CD4-positive, alpha-beta T cell treated with Interferon alpha-2 for 1 hour (primary cell): ENCODE measurements around the gene TMBIM6.

Source experiments
- DNase-seq, 2 donors: peaks; one replicate each; pipeline ENCODE4 v3.0.0-alpha.2; 2020 to 2022

TMBIM6 gene

DNA sequence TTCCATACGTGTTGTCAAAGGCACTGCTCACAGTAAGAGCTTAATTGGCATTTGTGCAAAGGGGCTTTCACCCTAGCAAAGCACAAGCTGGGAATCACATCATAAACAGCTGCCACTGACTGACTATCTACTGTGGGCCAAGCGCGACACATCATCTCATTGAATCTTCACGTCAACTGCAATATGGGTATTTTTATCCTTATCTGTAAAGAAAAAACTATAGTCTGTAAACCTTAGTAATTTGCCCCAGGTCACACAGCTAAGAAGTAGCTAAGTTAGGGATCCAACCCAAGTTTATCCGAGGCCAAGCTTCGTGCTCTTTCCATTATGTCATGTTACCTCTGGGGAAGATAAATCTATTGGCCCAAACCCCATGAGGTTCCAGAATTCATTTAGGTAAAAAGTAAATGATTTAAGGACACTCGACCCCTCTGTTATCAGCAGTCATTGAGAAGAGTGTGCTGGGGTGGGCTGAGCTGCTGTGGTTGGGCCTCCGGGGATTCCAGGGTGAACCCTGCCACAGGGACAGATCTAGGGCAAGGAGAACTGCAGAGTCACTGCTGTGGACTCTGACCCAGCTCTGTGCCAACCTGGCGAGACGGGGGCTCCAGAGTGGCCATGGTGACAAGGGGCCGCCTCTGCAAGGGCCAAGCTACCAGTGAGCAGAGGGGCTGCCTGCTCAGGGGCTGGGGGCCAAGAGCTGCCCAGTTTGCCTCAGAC is 59.2 kb downstream of the TMBIM6 start:
- no peak for DNase-seq

DNA sequence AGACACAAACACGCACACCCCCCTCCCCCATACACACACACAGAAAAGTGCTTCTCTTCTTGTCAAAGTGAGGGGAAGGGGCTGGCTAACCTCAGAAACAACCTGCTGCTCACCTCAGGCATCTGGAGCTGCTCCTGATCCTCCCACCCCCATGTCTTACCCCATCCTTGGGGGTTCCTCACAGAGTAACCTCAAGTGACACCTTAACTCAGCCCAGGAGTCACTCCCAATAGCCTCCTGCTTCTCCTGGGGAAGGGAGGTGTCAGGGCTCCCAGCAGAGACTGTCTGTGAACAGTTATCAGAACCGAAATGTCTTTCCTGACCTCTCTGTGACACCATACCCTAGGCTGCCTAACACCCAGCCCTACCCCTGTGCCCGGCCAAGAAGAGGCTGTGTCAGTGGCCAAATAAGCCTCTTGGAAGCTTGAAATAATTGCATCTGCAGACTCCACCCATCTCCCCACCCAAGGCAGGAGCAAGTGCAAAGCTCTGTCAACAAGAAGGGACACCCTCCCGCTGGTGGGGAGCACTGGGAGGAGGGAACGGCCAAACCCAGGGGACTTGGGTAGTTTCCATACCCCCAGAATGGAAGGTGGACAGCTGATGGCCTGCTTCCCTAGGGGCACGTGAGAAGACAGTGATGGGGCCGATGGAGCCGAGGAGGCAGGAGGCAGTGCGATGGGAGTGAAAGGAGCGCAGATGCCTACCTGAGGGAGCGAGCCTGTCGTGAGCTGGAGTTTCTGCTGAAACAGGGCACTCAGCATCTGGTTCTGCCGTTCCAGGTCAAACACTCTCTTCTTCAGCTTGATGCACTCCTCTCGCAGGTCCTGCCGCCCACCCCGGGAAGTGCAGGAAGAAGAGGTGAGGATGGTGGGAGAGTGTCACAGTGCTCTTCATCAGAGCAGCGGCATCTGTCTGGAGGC is 60.0 kb downstream of the TMBIM6 start:
- no peak for DNase-seq

DNA sequence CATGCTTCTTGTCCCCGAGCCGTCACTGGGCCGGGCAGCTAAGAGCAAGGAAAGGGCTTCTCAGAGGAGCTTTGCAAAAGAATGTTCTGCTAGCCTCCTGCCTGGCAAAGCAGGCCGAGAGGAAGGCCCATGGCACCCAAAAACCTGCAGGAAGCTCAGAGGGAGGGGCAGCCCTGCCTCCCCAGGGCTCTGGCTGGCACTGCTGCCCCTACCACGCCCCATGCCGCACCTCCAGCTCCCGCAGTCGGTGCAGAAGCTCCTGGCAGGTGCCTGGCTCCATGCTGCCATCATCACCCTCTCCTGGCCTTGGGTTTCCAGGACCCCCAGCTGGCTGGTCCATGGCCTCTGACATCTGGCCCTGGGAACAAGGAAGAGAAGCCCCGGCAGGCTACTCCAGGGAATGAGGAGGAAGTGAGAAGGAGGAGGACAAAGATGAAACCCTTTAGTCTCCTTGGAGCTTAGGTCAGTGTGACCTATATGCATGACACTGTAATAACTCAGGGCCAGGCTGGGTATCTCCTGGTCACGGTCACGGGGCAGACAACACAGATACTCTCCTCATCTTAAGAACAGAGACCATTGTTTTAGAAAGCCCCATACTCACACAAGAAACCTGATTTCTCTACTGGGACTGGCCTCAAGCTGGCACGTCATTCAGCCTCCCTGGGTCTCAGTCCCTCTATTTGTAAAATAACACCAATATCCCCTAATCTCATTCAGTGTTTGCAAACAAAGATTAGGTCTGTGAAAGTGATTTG is 62.5 kb downstream of the TMBIM6 start:
- DNase-seq, result no peak

DNA sequence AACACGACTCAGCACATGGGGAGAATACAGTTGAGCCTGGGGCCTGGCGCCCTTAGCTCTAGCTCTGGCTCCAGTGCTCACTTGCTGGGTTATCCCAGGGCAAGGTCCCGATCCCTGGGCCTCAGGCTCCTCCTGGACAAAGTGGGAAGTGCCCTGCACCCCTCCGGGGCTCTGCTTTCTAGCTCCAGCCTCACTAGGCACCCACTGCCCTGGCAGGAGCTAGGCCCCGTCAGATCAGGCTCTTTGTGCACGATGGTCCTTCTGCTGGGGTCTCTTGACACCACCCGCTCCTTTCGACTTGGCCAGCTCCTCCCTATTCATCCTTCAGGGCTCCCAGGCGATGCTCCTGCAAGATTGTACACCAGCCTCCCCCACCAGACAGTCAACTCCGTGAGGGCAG is 63.5 kb downstream of the TMBIM6 start:
- DNase-seq, result no peak

DNA sequence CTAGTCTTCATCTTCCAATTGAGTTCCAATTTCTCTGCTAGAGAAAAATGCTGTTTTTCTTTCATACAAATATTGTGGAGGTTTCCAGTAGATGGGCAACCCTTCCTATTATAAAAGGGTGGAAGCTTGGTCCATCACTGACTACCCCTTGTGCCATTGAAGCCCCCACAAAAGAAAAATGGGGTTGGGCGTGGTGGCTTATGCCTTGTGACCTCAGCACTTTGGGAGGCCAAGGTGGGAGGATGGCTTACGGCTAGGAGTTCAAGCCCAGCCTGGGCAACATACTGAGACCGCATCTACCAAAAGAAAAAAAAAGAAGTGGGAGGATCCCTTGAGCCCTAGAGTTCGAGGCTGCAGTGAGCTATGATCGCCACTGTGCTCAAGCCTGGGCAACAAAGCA is 64.1 kb downstream of the TMBIM6 start:
- no peak for DNase-seq

GRCh38 chr12:49806321-49806813 is 65.0 kb downstream of the TMBIM6 start:
- DNase-seq, result no peak

GRCh38 chr12:49806877-49807276 is 65.5 kb downstream of the TMBIM6 start:
- DNase-seq, result no peak

- no peak for DNase-seq
Observed at GRCh38 chr12:49807991-49808580, 66.7 kb downstream of the TMBIM6 start.

- DNase-seq, result no peak
Observed at GRCh38 chr12:49808686-49809380, 67.5 kb downstream of the TMBIM6 start.

- DNase-seq, result no peak
Observed at GRCh38 chr12:49809381-49809905, 68.1 kb downstream of the TMBIM6 start.

DNA sequence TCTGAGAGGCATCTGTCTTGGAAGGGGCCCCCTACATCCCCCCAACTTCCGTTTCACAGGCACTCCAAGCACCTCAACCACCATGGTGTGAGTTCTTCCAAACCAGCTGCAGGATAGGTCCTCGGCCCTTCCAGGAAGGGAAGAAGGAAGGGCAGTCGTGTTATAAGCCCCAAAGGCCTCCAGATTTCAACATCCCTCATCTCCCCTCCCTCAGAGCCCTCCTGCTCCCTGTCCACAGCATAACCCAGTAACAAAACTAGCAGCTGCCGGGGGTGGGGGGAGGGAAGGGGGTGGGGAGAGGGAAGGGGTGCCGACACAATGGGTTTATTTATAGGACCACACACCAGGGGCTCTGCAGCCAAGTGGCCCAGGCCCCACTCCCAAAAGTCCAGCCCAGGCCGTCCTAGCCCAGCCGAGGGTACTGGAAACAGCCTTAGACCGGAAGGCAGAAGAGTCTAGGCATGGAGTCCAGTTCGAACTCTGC is 68.6 kb downstream of the TMBIM6 start:
- no peak for DNase-seq

GRCh38 chr12:49811136-49811535 is 69.8 kb downstream of the TMBIM6 start:
- no peak for DNase-seq

DNA sequence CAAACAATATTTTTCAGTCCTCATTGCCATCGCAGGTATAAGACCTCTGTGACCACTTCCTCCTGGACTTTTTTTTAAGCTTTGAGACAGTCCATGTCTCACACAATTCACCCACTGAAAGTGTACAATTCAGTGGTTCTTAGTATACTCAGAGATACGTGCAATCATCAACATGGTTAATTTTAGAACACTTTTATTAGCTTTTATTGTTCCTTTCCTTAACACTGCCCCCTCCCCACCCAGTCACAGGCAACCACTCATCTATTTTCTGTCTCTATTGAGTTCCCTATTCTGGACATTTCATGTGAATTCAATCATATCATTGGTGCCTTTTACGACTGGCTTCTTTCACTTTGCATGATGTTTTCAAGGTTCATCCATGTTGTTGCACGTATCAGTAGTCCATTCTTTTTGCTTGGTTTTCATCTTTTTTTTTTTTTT is 70.6 kb downstream of the TMBIM6 start:
- DNase-seq, result no peak

DNA sequence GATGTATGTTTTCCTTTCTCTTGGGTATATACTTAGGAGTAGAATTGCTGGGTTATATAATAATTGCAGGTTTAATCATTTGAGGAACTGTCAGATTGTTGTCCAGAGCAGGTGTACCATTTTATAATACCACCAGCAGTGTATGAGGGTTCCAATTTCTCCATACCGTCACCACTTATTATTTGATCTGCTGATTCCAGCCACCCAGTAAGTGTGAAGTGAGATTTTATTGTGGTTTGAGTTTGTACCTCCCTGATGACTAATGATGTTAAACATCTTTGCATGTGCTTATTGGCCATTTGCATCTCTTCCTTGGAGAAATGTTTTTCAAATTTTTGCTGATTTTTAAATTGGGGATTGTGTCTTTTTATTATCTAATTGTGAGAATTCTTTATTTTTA is 71.8 kb downstream of the TMBIM6 start:
- DNase-seq, result no peak
